HEK293T (cell line): ENCODE data around the gene MINDY4.

Experiments used
- BHLHE40 ChIP-seq: fragments of 450-650 bp; IDR thresholded peaks from 2 replicates; pipeline ENCODE4 v1.6.1; 2016; ENCODE audit warnings: mild to moderate bottlenecking, moderate library complexity, borderline replicate concordance
- ELF4 ChIP-seq: fragments of 450-650 bp; IDR thresholded peaks from 2 replicates; pipeline ENCODE4 v1.6.1; 2017; ENCODE audit warnings: antibody characterized with exemption
- FOXA1 ChIP-seq: fragments of 450-650 bp; IDR thresholded peaks from 2 replicates; pipeline ENCODE4 v1.6.1; 2016; ENCODE audit warnings: mild to moderate bottlenecking
- FOXM1 ChIP-seq: fragments of 450-650 bp; IDR thresholded peaks from 2 replicates; pipeline ENCODE4 v1.6.1; 2017; ENCODE audit warnings: mild to moderate bottlenecking, borderline replicate concordance
- HDGF ChIP-seq: fragments of 450-650 bp; IDR thresholded peaks from 2 replicates; pipeline ENCODE4 v1.6.1; 2017; ENCODE audit warnings: antibody characterized with exemption, borderline replicate concordance
- L3MBTL2 ChIP-seq: fragments of 450-650 bp; conservative IDR thresholded peaks from 2 replicates; pipeline ENCODE4 v1.6.1; 2016; ENCODE audit warnings: mild to moderate bottlenecking
- NFRKB ChIP-seq: fragments of 450-650 bp; IDR thresholded peaks from 2 replicates; pipeline ENCODE4 v1.6.1; 2016; ENCODE audit warnings: mild to moderate bottlenecking, moderate library complexity
- SP1 ChIP-seq: fragments of 450-650 bp; IDR thresholded peaks from 2 replicates; pipeline ENCODE4 v1.6.1; 2017
- TARDBP ChIP-seq: fragments of 450-650 bp; IDR thresholded peaks from 2 replicates; pipeline ENCODE4 v1.6.1; 2016
- ZNF384 ChIP-seq: fragments of 450-650 bp; IDR thresholded peaks from 2 replicates; pipeline ENCODE4 v1.6.1; 2016

- TF ChIP-seq ELF4 (no peak), TARDBP (no peak), BHLHE40 (no peak), ZNF384 (no peak), NFRKB (no peak), SP1 (no peak), FOXA1 (no peak), HDGF (no peak), FOXM1 (no peak), L3MBTL2 (no peak)
Measured at GRCh38 chr7:30840141-30841024, 69.2 kb downstream of the MINDY4 start.
